Measurements from ENCODE around the gene HHIPL2.
"Not testable (repeated sequence)": the region's sequence is repeated elsewhere in the genome, so short reads cannot be mapped to it uniquely, and the experiment has no call there.

The HHIPL2 gene

GRCh38 chr1:222543817-222544216 lies 4.1 kb downstream of the HHIPL2 start:
- in situ Hi-C loops (cut with HindIII; ENCODE audit: low sequenced_read_pairs) = no loop called here

GRCh38 chr1:222540598-222540995 lies 7.3 kb downstream of the HHIPL2 start:
- in situ Hi-C loops (cut with HindIII; ENCODE audit: low sequenced_read_pairs) = no loop called here

- in situ Hi-C loops (cut with HindIII; ENCODE audit: low sequenced_read_pairs) = no loop called here
Observed at GRCh38 chr1:222539951-222540597, 7.8 kb downstream of the HHIPL2 start.

- in situ Hi-C loops (cut with HindIII; ENCODE audit: low sequenced_read_pairs) = no loop called here
Observed at GRCh38 chr1:222535455-222535854, 12.4 kb downstream of the HHIPL2 start.

- in situ Hi-C loops (cut with HindIII; ENCODE audit: low sequenced_read_pairs) = no loop called here
Observed at GRCh38 chr1:222530852-222531251, 17.1 kb downstream of the HHIPL2 start.

- in situ Hi-C loops (cut with HindIII; ENCODE audit: low sequenced_read_pairs) = no loop called here
Observed at GRCh38 chr1:222529916-222530315, 18.0 kb downstream of the HHIPL2 start.

- in situ Hi-C loops (cut with HindIII; ENCODE audit: low sequenced_read_pairs) = no loop called here
Observed at GRCh38 chr1:222529181-222529580, 18.7 kb downstream of the HHIPL2 start.

GRCh38 chr1:222525951-222526350 lies 22.0 kb downstream of the HHIPL2 start:
- in situ Hi-C loops (cut with HindIII; ENCODE audit: low sequenced_read_pairs) = no loop called here

- in situ Hi-C loops (cut with HindIII; ENCODE audit: low sequenced_read_pairs) = loop anchor here (5.0 kb wide), 2 partner anchors 33 to 77 kb away; no protein-coding TSS in a partner anchor
Observed at GRCh38 chr1:222523852-222524251, 24.1 kb downstream of the HHIPL2 start.

- in situ Hi-C loops (cut with HindIII; ENCODE audit: low sequenced_read_pairs) = loop anchor here (5.0 kb wide), 2 partner anchors 35 to 75 kb away; no protein-coding TSS in a partner anchor
Observed at GRCh38 chr1:222522105-222522915, 25.6 kb downstream of the HHIPL2 start.

GRCh38 chr1:222521299-222522104 lies 26.4 kb downstream of the HHIPL2 start:
- in situ Hi-C loops (cut with HindIII; ENCODE audit: low sequenced_read_pairs) = loop anchor here (5.0 kb wide), 2 partner anchors 36 to 74 kb away; no protein-coding TSS in a partner anchor

- in situ Hi-C loops (cut with HindIII; ENCODE audit: low sequenced_read_pairs) = not testable (repeated sequence)
Observed at GRCh38 chr1:222489496-222489895, 58.4 kb downstream of the HHIPL2 start.

GRCh38 chr1:222487774-222488173 lies 60.1 kb downstream of the HHIPL2 start:
- in situ Hi-C loops (cut with HindIII; ENCODE audit: low sequenced_read_pairs) = not testable (repeated sequence)

- in situ Hi-C loops (cut with HindIII; ENCODE audit: low sequenced_read_pairs) = not testable (repeated sequence)
Observed at GRCh38 chr1:222484005-222484404, 63.9 kb downstream of the HHIPL2 start.

- in situ Hi-C loops (cut with HindIII; ENCODE audit: low sequenced_read_pairs) = not testable (repeated sequence)
Observed at GRCh38 chr1:222479567-222479966, 68.3 kb downstream of the HHIPL2 start.

GRCh38 chr1:222476436-222476835 lies 71.5 kb downstream of the HHIPL2 start:
- in situ Hi-C loops (cut with HindIII; ENCODE audit: low sequenced_read_pairs) = not testable (repeated sequence)

- in situ Hi-C loops (cut with HindIII; ENCODE audit: low sequenced_read_pairs) = not testable (repeated sequence)
Observed at GRCh38 chr1:222473717-222474116, 74.2 kb downstream of the HHIPL2 start.

- in situ Hi-C loops (cut with HindIII; ENCODE audit: low sequenced_read_pairs) = not testable (repeated sequence)
Observed at GRCh38 chr1:222472776-222473540, 74.9 kb downstream of the HHIPL2 start.

All from endothelial cell of hepatic sinusoid (primary cell).